Head of caudate nucleus (tissue), 42 donors: ENCODE measurements around the gene SNX18.

Experiments used
- DNase-seq, 42 donors: peaks; one replicate each; pipeline versions ENCODE4 v3.0.0 to v3.0.0-alpha.2; 2020 to 2021; ENCODE audit warnings: mixed read lengths in 7 of 42
- intact Hi-C: fragments of 100-400 bp; cut with DNase I; formaldehyde crosslinking; loops from one replicate; pipeline ENCODE4 v1.15.0; 2022

SNX18 gene

GRCh38 chr5:54518146-54518817 is 723 bp downstream of the SNX18 start:
- peak in 39 of 42 donors; percentile 29 to 80 (median 59) for DNase-seq
- intact Hi-C loops: no loop called here

GRCh38 chr5:54518818-54519508 is 1.4 kb downstream of the SNX18 start:
- no peak for DNase-seq
- intact Hi-C loops: no loop called here

- intact Hi-C loops: no loop called here
- no peak for DNase-seq
Observed at GRCh38 chr5:54519509-54519876, 1.9 kb downstream of the SNX18 start.

- intact Hi-C loops: loop anchor here (10.0 kb wide), 1 partner anchor 114 kb away; no protein-coding TSS in a partner anchor
- peak in 21 of 42 donors; percentile 20 to 66 (median 42) for DNase-seq
Observed at GRCh38 chr5:54520438-54520846, 2.9 kb downstream of the SNX18 start.

GRCh38 chr5:54520940-54521339 is 3.4 kb downstream of the SNX18 start:
- DNase-seq: no peak
- intact Hi-C loops: loop anchor here (10.0 kb wide), 1 partner anchor 114 kb away; no protein-coding TSS in a partner anchor

- intact Hi-C loops: loop anchor here (10.0 kb wide), 1 partner anchor 113 kb away; no protein-coding TSS in a partner anchor
- no peak for DNase-seq
Observed at GRCh38 chr5:54521856-54522479, 4.4 kb downstream of the SNX18 start.

GRCh38 chr5:54523534-54523933 is 6.0 kb downstream of the SNX18 start:
- no peak for DNase-seq
- intact Hi-C loops: loop anchor here (10.0 kb wide), 1 partner anchor 111 kb away; no protein-coding TSS in a partner anchor

- no peak for DNase-seq
- intact Hi-C loops: loop anchor here (10.0 kb wide), 1 partner anchor 111 kb away; no protein-coding TSS in a partner anchor
Observed at GRCh38 chr5:54524082-54524481, 6.5 kb downstream of the SNX18 start.

- DNase-seq: peak in 15 of 42 donors; percentile 21 to 56 (median 33)
- intact Hi-C loops: loop anchor here (10.0 kb wide), 1 partner anchor 110 kb away; no protein-coding TSS in a partner anchor
Observed at GRCh38 chr5:54524704-54525103, 7.1 kb downstream of the SNX18 start.

GRCh38 chr5:54525261-54525660 is 7.7 kb downstream of the SNX18 start:
- no peak for DNase-seq
- intact Hi-C loops: loop anchor here (10.0 kb wide), 1 partner anchor 110 kb away; no protein-coding TSS in a partner anchor

- no peak for DNase-seq
- intact Hi-C loops: loop anchor here (10.0 kb wide), 1 partner anchor 109 kb away; no protein-coding TSS in a partner anchor
Observed at GRCh38 chr5:54525692-54526091, 8.1 kb downstream of the SNX18 start.

- intact Hi-C loops: loop anchor here (10.0 kb wide), 1 partner anchor 108 kb away; no protein-coding TSS in a partner anchor
- no peak for DNase-seq
Observed at GRCh38 chr5:54526604-54527288, 9.2 kb downstream of the SNX18 start.

GRCh38 chr5:54528633-54529209 is 11.2 kb downstream of the SNX18 start:
- intact Hi-C loops: loop anchor here (10.0 kb wide), 1 partner anchor 106 kb away; no protein-coding TSS in a partner anchor
- DNase-seq: no peak

GRCh38 chr5:54529565-54529964 is 12.0 kb downstream of the SNX18 start:
- no peak for DNase-seq
- intact Hi-C loops: loop anchor here (10.0 kb wide), 1 partner anchor 105 kb away; no protein-coding TSS in a partner anchor

GRCh38 chr5:54531546-54531945 is 14.0 kb downstream of the SNX18 start:
- intact Hi-C loops: no loop called here
- DNase-seq: peak in 1 of 42 donors; percentile 39

- DNase-seq: peak in 11 of 42 donors; percentile 21 to 59 (median 40)
- intact Hi-C loops: no loop called here
Observed at GRCh38 chr5:54533541-54534190, 16.1 kb downstream of the SNX18 start.

- DNase-seq: peak in 1 of 42 donors; percentile 21
- intact Hi-C loops: no loop called here
Observed at GRCh38 chr5:54534191-54535004, 16.8 kb downstream of the SNX18 start.
